K562 (cell line): ENCODE measurements around the gene KMT2C. TPM values are rescaled to one million over a fixed set of nuclear protein-coding genes. Genes with fewer than 3 reads are reported as not detected.

Experiments
- ATAC-seq: fragments of 200-7000 bp; cut with Tn5 transposase; 3 replicates; pipeline ENCODE4 v1.9.1; 2020; ENCODE audit warnings: moderate library complexity
- BruUV-seq: library from RNA; stranded (reverse); fragments of 400-500 nt; replicated peaks from 2 replicates; lab custom pipeline; 2021; lab: Mats Ljungman, UMichigan
- CTCF ChIA-PET: fragments of 300-600 bp; formaldehyde crosslinking; extraction: SDS; loops from one replicate; lab custom pipeline; 2021; ENCODE audit warnings: low intra/inter-chr PET ratio; lab: Yijun Ruan, JAX
- POLR2A ChIA-PET: fragments of 300-600, 350-650 bp; sonication (Branson Sonifier 250); formaldehyde crosslinking; extraction: SDS; loops from one replicate; lab custom pipeline; 2021; ENCODE audit warnings: antibody characterized with exemption, inconsistent platforms; lab: Yijun Ruan, JAX
- DNase-seq, 4 experiments: peaks; one replicate each; pipeline versions ENCODE4 v3.0.0 to v3.0.0-alpha.2; 2011 to 2018; ENCODE audit warnings: low spot score in 3 of 4, mixed read lengths in 3 of 4; ENCODE audit errors: extremely low read depth in 1 of 4
- FAIRE-seq: peaks from 2 replicates; lab custom pipeline; 2011; peaks lifted over from hg19 to GRCh38; lab: Jason Lieb, UNC
- H2AFZ ChIP-seq: 2 replicates; pipeline ENCODE4 v1.6.0; 2011; ENCODE audit warnings: low read depth, low read length, control low read depth, inconsistent platforms
- H3K27ac ChIP-seq: fragments of 200-600 bp; 3 replicates; pipeline ENCODE4 v1.8.0; 2011; ENCODE audit warnings: low read depth, mild to moderate bottlenecking, control low read depth, inconsistent platforms, low read length, moderate library complexity, mixed read lengths; ENCODE audit errors: extremely low read depth
- H3K27me3 ChIP-seq, 2 experiments: fragments of 300-600 bp in 1 of 2; 2 replicates in 1 of 2; 3 replicates in 1 of 2; pipeline versions ENCODE4 v1.6.0 to v1.8.0; 2011; ENCODE audit warnings: inconsistent platforms in 2 of 2, low read length in 2 of 2, mild to moderate bottlenecking in 1 of 2, mixed read lengths in 1 of 2, moderate library complexity in 1 of 2; ENCODE audit not compliant: control insufficient read depth in 2 of 2, insufficient read depth in 2 of 2
- H3K36me3 ChIP-seq: fragments of 300-600 bp; 3 replicates; pipeline ENCODE4 v1.8.0; 2011; ENCODE audit warnings: mild to moderate bottlenecking, low read length, inconsistent platforms; ENCODE audit not compliant: control insufficient read depth, insufficient read depth
- H3K4me1 ChIP-seq, 2 experiments: fragments of 200-600 bp in 1 of 2; replicated peaks in 1 of 2; 2 replicates in 1 of 2; 3 replicates in 1 of 2; pipeline versions ENCODE4 v1.5.1 to v1.8.0; 2011; ENCODE audit warnings: inconsistent platforms in 2 of 2, low read length in 2 of 2, mild to moderate bottlenecking in 1 of 2, mixed read lengths in 1 of 2, moderate library complexity in 1 of 2; ENCODE audit not compliant: control insufficient read depth in 2 of 2, insufficient read depth in 2 of 2
- H3K4me2 ChIP-seq: 2 replicates; pipeline ENCODE4 v1.6.1; 2011; ENCODE audit warnings: low read length, control low read depth, inconsistent platforms, mixed read lengths; ENCODE audit not compliant: insufficient read depth
- H3K4me3 ChIP-seq: fragments of 200-600 bp; sonication (generic), shearing (Covaris generic); 2 replicates; pipeline ENCODE4 v1.5.1; 2016; ENCODE audit warnings: control low read depth, inconsistent platforms
- H3K79me2 ChIP-seq: fragments of 200-600 bp; 3 replicates; pipeline ENCODE4 v1.8.0; 2011; ENCODE audit warnings: low read length, inconsistent platforms; ENCODE audit not compliant: control insufficient read depth, insufficient read depth
- H3K9ac ChIP-seq, 2 experiments: 2 replicates each; pipeline versions ENCODE4 v1.6.0 to v1.6.1; 2011; ENCODE audit warnings: low read depth in 2 of 2, low read length in 2 of 2, control low read depth in 1 of 2, inconsistent platforms in 1 of 2, mild to moderate bottlenecking in 1 of 2, mixed read lengths in 1 of 2; ENCODE audit not compliant: insufficient read depth in 1 of 2
- H3K9me1 ChIP-seq: one replicate; pipeline ENCODE4 v1.6.0; 2011; ENCODE audit warnings: inconsistent platforms, mild to moderate bottlenecking, low read length, moderate library complexity; ENCODE audit not compliant: control insufficient read depth, insufficient read depth
- H3K9me3 ChIP-seq: replicated peaks from 2 replicates; pipeline ENCODE4 v1.5.1; 2011; ENCODE audit warnings: low read depth, low read length, inconsistent platforms; ENCODE audit not compliant: control insufficient read depth, insufficient read depth
- H4K20me1 ChIP-seq: replicated peaks from 2 replicates; pipeline ENCODE4 v1.6.1; 2011; ENCODE audit warnings: low read length, inconsistent platforms, mixed read lengths; ENCODE audit not compliant: control insufficient read depth, insufficient read depth
- C11orf30 ChIP-seq: fragments of 450-650 bp; IDR thresholded peaks from 2 replicates; pipeline ENCODE4 v1.6.1; 2016; ENCODE audit warnings: low read depth, mild to moderate bottlenecking
- HEY1 ChIP-seq: fragments of 250-450 bp; sonication (Bioruptor Pico); IDR thresholded peaks from 2 replicates; pipeline ENCODE4 v1.5.0; 2020; ENCODE audit warnings: mild to moderate bottlenecking, moderate library complexity, borderline replicate concordance
- HNRNPL ChIP-seq: fragments of 200-400 bp; formaldehyde crosslinking; IDR thresholded peaks from 2 replicates; pipeline ENCODE4 v1.6.1; 2017; ENCODE audit warnings: low read depth, mild to moderate bottlenecking, low read length
- MYNN ChIP-seq, 2 experiments: sonication (generic); formaldehyde crosslinking in 1 of 2; IDR thresholded peaks; 2 replicates each; pipeline versions ENCODE4 v1.5.0 to v1.6.1; 2016 to 2020; ENCODE audit warnings: antibody characterized with exemption in 1 of 2, missing genetic modification reagents in 1 of 2
- NR4A1 ChIP-seq, 2 experiments: fragments of 250-450 bp in 1 of 2; fragments of 450-650 bp in 1 of 2; sonication (Bioruptor Pico) in 1 of 2; IDR thresholded peaks; 2 replicates each; pipeline versions ENCODE4 v1.4.0 to v1.6.1; 2016 to 2020; ENCODE audit warnings: mild to moderate bottlenecking in 2 of 2, missing compliant biosample characterization in 1 of 2, missing genetic modification characterization in 1 of 2, moderate library complexity in 1 of 2
- ZNF316 ChIP-seq: fragments of 450-650 bp; IDR thresholded peaks from 2 replicates; pipeline ENCODE4 v1.6.1; 2016
- ZNF384 ChIP-seq: IDR thresholded peaks from 2 replicates; pipeline ENCODE4 v1.6.1; 2012; ENCODE audit warnings: low read depth, low read length, improper control_type of control experiment
- WGBS: fragments of 100-300 bp; shearing (Covaris generic); methylation state at CpG from one replicate; pipeline ENCODE4 v1.1.6; 2016; ENCODE audit warnings: low coverage, mixed read lengths; ENCODE audit not compliant: insufficient coverage; ENCODE audit errors: missing lambda C conversion rate; 5-methylcytosine and 5-hydroxymethylcytosine counted together
- in situ Hi-C: fragments of 300-500 bp; cut with MboI; formaldehyde crosslinking; loops from 4 replicates; pipeline ENCODE4 v1.15.0; 2018; ENCODE audit warnings: inconsistent platforms, mixed read lengths
- intact Hi-C: fragments of 100-400 bp; cut with micrococcal nuclease; formaldehyde crosslinking; loops from 2 replicates; pipeline ENCODE4 v1.14.2; 2022
- polyA plus RNA-seq, 8 experiments: library from polyadenylated mRNA; depleted of rRNA in 4 of 8; stranded (reverse) in 5 of 8; unstranded in 3 of 8; fragments of >200 nt; fragmentation: Nextera tagmentation in 2 of 8; fragmentation: Illumina TruSeq in 1 of 8; extraction: Ambion mirVana in 2 of 8; extraction: Trizol in 1 of 8; gene quantifications; 2 replicates each; pipeline versions ENCODE4 v1.2.1 to v1.2.3, GENCODE V29; 2011 to 2014; ENCODE audit warnings: inconsistent platforms in 1 of 8, missing spikeins in 1 of 8
- total RNA-seq, 7 experiments: library from RNA; depleted of rRNA in 6 of 7; stranded (reverse); fragments of >200 nt in 6 of 7; fragmentation: Illumina TruSeq in 2 of 7; extraction: Trizol in 2 of 7; gene quantifications; 2 replicates each; pipeline versions ENCODE4 v1.2.1 to v1.2.3, GENCODE V29; 2011 to 2021; ENCODE audit warnings: low replicate concordance in 1 of 7

KMT2C gene
- total and polyA plus RNA-seq, 9 of the 15 experiments (the other 6 are each of a cell fraction or from before 2014, with no cell fraction given) = 4.9 to 67.8 (median 27.1) TPM

GRCh38 chr7:152330827-152331226, 105.0 kb downstream of the KMT2C start:
- Histone ChIP-seq H3K27ac (no peak overlapping the region), H3K4me3 (no peak overlapping the region), H3K9me3 (no peaks in the 10 kb centered on the region), H3K9me1 (no peaks in the 10 kb centered on the region), H2AFZ (no peak overlapping the region), H3K4me1 (no peaks in the 10 kb centered on the region), H3K36me3 (peaks cover 42% of the 10 kb centered on the region; the same call in 2 of the 3 replicates), H3K27me3 (no peaks in the 10 kb centered on the region), H3K4me2 (no peak overlapping the region), H3K79me2 (peaks cover 52% of the 10 kb centered on the region), H3K9ac (no peak overlapping the region), H4K20me1 (peaks cover 4% of the 10 kb centered on the region; the same call in 1 of the 2 replicates)
- 82% methylated on average over 2 of the region's 2 CpGs for WGBS
- in situ Hi-C loops (no loop called here), intact Hi-C loops (no loop called here)
- BruUV-seq = no TSS peak
- ChIA-PET CTCF (no interaction called here), POLR2A (interaction anchor here (0.9 to 1.5 kb wide), 3 partner anchors 11 to 33 kb away, joined by 3 to 5 read pairs (median 3); no protein-coding TSS in a partner anchor)
- TF ChIP-seq ZNF316 = peak; percentile 73
- no peak for TF ChIP-seq HNRNPL
- TF ChIP-seq NR4A1 (CRISPR knock-in tag; IDR thresholded peaks at IDR 0.05) = no peak
- TF ChIP-seq NR4A1 (tag; IDR thresholded peaks at IDR 0.05) = no peak
- TF ChIP-seq C11orf30 = peak; percentile 42; the same call in 1 of the 2 replicates
- no peak for TF ChIP-seq ZNF384
- no peak for TF ChIP-seq MYNN (IDR thresholded peaks at IDR 0.05)
- TF ChIP-seq MYNN (CRISPR knock-in tag; IDR thresholded peaks at IDR 0.05) = no peak
- TF ChIP-seq HEY1 (CRISPR knock-in tag) = no peak
- no peak for DNase-seq
- FAIRE-seq = no peak
- ATAC-seq = no peak
